HL-60 (cell line): ENCODE measurements around the gene C20orf144.
A peak's percentile ranks its signal among the peaks of the same experiment; 100 is the strongest.

Experiments
- DNase-seq, 2 experiments: peaks; one replicate each; pipeline ENCODE4 v3.0.0-alpha.2; 2010 to 2020; ENCODE audit warnings: low read depth in 1 of 2, low spot score in 1 of 2
- H3K27ac ChIP-seq: fragments of 250-450 bp; sonication (Bioruptor Pico); replicated peaks from 2 replicates; pipeline ENCODE4 v1.5.1; 2020; ENCODE audit warnings: mild to moderate bottlenecking, moderate library complexity
- H3K27me3 ChIP-seq: fragments of 250-450 bp; sonication (Bioruptor Pico); 2 replicates; pipeline ENCODE4 v1.5.1; 2021; ENCODE audit warnings: mild to moderate bottlenecking, moderate library complexity; ENCODE audit not compliant: insufficient read depth, poor library complexity, severe bottlenecking
- H3K4me3 ChIP-seq: replicated peaks from 2 replicates; pipeline ENCODE4 v1.5.1; 2011; ENCODE audit warnings: mild to moderate bottlenecking, control low read depth, low read length; ENCODE audit not compliant: insufficient read depth
- GABPA ChIP-seq: IDR thresholded peaks from 2 replicates; pipeline ENCODE4 v1.6.1; 2012; ENCODE audit warnings: low read depth
- POLR2AphosphoS5 ChIP-seq: IDR thresholded peaks from 2 replicates; pipeline ENCODE4 v1.6.1; 2012; ENCODE audit warnings: low read depth
- SPI1 ChIP-seq: IDR thresholded peaks from 2 replicates; pipeline ENCODE4 v1.6.1; 2012; ENCODE audit warnings: low read depth, mild to moderate bottlenecking, borderline replicate concordance
- TF ChIP-seq, protein P1 (sequence below): IDR thresholded peaks from 2 replicates; pipeline ENCODE4 v1.6.1; 2012; ENCODE audit warnings: low read depth; ENCODE audit not compliant: insufficient replicate concordance
- TF ChIP-seq, protein P2 (sequence below): IDR thresholded peaks from one replicate; pipeline ENCODE4 v1.5.1; 2011; ENCODE audit warnings: low read length, control low read depth, inconsistent platforms; ENCODE audit not compliant: insufficient read depth

C20orf144 gene

DNA sequence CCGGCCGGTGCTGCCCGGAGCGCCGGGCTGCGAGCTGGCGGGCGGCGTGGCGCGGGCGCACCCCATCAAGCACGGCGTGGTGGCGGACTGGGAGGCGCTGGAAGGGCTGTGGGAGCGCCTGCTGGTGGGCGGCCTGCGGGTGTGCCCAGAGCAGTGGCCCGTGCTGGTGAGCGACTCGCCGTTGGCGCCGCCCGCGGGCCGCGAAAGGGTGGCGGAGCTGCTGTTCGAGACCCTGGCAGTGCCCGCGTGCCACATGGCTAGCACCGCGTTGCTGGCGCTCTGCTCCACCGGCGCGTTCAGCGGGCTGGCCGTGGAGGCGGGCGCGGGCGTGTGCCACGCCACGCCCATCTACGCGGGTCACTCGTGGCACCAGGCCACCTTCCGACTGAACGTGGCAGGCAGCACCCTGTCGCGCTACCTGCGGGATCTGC lies 5.1 kb downstream of the C20orf144 start:
- Histone ChIP-seq H3K4me3 (peak overlapping the region; percentile 45), H3K27ac (no peak overlapping the region), H3K27me3 (no peaks in the 10 kb centered on the region)
- DNase-seq, result peak; percentile 35 to 42
- TF ChIP-seq, protein P1, sequence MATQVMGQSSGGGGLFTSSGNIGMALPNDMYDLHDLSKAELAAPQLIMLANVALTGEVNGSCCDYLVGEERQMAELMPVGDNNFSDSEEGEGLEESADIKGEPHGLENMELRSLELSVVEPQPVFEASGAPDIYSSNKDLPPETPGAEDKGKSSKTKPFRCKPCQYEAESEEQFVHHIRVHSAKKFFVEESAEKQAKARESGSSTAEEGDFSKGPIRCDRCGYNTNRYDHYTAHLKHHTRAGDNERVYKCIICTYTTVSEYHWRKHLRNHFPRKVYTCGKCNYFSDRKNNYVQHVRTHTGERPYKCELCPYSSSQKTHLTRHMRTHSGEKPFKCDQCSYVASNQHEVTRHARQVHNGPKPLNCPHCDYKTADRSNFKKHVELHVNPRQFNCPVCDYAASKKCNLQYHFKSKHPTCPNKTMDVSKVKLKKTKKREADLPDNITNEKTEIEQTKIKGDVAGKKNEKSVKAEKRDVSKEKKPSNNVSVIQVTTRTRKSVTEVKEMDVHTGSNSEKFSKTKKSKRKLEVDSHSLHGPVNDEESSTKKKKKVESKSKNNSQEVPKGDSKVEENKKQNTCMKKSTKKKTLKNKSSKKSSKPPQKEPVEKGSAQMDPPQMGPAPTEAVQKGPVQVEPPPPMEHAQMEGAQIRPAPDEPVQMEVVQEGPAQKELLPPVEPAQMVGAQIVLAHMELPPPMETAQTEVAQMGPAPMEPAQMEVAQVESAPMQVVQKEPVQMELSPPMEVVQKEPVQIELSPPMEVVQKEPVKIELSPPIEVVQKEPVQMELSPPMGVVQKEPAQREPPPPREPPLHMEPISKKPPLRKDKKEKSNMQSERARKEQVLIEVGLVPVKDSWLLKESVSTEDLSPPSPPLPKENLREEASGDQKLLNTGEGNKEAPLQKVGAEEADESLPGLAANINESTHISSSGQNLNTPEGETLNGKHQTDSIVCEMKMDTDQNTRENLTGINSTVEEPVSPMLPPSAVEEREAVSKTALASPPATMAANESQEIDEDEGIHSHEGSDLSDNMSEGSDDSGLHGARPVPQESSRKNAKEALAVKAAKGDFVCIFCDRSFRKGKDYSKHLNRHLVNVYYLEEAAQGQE, result no peak
- TF ChIP-seq SPI1, result no peak
- no peak for TF ChIP-seq GABPA
- TF ChIP-seq, protein P2, sequence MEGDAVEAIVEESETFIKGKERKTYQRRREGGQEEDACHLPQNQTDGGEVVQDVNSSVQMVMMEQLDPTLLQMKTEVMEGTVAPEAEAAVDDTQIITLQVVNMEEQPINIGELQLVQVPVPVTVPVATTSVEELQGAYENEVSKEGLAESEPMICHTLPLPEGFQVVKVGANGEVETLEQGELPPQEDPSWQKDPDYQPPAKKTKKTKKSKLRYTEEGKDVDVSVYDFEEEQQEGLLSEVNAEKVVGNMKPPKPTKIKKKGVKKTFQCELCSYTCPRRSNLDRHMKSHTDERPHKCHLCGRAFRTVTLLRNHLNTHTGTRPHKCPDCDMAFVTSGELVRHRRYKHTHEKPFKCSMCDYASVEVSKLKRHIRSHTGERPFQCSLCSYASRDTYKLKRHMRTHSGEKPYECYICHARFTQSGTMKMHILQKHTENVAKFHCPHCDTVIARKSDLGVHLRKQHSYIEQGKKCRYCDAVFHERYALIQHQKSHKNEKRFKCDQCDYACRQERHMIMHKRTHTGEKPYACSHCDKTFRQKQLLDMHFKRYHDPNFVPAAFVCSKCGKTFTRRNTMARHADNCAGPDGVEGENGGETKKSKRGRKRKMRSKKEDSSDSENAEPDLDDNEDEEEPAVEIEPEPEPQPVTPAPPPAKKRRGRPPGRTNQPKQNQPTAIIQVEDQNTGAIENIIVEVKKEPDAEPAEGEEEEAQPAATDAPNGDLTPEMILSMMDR, result no peak
- TF ChIP-seq POLR2AphosphoS5, result no peak

DNA sequence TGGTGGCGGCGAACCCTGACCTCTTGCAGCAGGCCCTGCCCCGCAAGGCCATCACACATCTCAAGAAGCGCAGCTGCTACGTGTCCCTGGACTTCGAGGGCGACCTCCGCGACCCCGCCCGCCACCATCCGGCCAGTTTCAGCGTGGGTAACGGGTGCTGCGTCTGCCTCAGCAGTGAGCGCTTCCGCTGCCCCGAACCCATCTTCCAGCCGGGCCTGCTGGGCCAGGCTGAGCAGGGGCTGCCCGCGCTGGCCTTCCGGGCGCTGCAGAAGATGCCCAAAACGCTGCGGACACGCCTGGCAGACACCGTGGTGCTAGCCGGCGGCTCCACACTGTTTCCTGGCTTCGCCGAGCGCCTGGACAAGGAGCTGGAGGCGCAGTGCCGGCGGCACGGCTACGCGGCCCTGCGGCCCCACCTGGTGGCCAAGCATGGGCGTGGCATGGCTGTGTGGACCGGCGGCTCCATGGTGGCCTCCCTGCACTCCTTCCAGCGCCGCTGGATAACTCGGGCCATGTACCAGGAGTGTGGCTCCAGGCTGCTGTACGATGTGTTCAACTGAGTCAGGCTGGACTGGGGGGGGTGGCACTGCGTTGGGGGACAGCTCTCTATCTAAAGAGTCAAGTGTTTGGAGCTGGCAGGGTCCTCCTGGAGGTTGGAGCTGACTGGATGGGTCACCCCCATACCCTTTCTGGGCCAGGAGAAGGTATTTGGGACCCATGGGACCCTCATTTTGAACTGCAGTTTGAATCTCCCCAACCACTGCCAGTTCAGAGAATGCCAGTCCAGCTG lies 5.7 kb downstream of the C20orf144 start:
- peak; percentile 55 to 75 for DNase-seq
- Histone ChIP-seq H3K27ac (0 out of 2 replicates have a peak overlapping the region, but pooled peaks have one; percentile 2), H3K4me3 (peak overlapping the region; percentile 45)

DNA sequence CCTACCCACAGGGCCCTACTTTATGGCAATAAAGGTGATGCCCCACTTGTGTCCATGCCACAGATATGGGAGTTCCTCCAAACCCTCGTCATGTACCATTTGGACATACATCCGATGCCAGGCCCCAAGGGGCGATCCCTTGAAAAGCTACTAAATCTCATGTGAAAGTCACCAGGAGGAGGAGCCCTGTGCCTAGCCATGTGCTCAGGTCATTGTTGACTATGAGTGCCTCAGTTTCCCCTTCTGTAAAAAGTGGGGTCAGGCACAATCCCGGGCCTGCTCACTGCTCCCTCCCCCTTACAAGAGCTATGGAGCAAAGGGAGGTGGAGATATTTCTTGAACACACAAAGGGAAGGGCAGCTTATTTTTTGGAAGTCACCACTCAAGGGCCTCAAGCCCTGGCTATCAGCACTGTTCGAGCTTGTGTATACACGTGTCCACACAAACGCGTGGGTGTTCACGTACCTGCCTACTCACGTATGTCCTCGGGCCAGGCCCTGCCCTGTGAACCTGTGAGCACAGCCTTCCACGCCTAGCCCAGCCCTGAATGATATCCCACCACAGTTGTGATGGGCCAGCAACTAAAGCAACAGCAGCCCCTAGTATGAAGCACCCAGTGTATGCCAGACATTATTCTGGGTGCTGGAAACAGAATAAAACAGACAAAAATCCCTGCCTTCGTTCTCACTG lies 6.5 kb downstream of the C20orf144 start:
- Histone ChIP-seq H3K4me3 (no peak overlapping the region), H3K27me3 (no peaks in the 10 kb centered on the region), H3K27ac (no peak overlapping the region)
- no peak for DNase-seq
- TF ChIP-seq, protein P2, result no peak
- TF ChIP-seq, protein P1, result no peak
- TF ChIP-seq POLR2AphosphoS5, result no peak
- TF ChIP-seq SPI1, result no peak
- TF ChIP-seq GABPA, result no peak

More for the DNA sequence above, 5.7 kb downstream of the C20orf144 start:
- TF ChIP-seq, protein P2, result peak; percentile 77
- no peak for TF ChIP-seq GABPA
- no peaks in the 10 kb centered on the region for H3K27me3 ChIP-seq
